DOHH2 (cell line): ENCODE data around the gene TYRO3.

Experiments
- CTCF ChIP-seq: fragments of 200-600 bp; sonication (generic); IDR thresholded peaks from one replicate; pipeline ENCODE4 v1.5.1; 2014; ENCODE audit warnings: antibody characterized with exemption, mild to moderate bottlenecking, low read depth, low read length; ENCODE audit not compliant: poor library complexity, severe bottlenecking
- EZH2phosphoT487 ChIP-seq: fragments of 200-600 bp; sonication (generic); IDR thresholded peaks from 2 replicates; pipeline ENCODE4 v1.6.1; 2017; ENCODE audit warnings: borderline replicate concordance, mild to moderate bottlenecking, antibody characterized with exemption, low read length, moderate library complexity, mixed read lengths

- no peak for TF ChIP-seq CTCF
- no peak for TF ChIP-seq EZH2phosphoT487
Measured at GRCh38 chr15:41571948-41572347, 12.9 kb downstream of the TYRO3 start.
